ENCODE measurements around the gene AXL. TPM values are rescaled to one million over a fixed set of nuclear protein-coding genes. Genes with fewer than 3 reads are reported as not detected.

The AXL gene
- total and polyA plus RNA-seq, 9 of the 15 experiments (the other 6 are each of a cell fraction or from before 2014, with no cell fraction given): 0.80 to 6.6 (median 1.6) TPM

DNA sequence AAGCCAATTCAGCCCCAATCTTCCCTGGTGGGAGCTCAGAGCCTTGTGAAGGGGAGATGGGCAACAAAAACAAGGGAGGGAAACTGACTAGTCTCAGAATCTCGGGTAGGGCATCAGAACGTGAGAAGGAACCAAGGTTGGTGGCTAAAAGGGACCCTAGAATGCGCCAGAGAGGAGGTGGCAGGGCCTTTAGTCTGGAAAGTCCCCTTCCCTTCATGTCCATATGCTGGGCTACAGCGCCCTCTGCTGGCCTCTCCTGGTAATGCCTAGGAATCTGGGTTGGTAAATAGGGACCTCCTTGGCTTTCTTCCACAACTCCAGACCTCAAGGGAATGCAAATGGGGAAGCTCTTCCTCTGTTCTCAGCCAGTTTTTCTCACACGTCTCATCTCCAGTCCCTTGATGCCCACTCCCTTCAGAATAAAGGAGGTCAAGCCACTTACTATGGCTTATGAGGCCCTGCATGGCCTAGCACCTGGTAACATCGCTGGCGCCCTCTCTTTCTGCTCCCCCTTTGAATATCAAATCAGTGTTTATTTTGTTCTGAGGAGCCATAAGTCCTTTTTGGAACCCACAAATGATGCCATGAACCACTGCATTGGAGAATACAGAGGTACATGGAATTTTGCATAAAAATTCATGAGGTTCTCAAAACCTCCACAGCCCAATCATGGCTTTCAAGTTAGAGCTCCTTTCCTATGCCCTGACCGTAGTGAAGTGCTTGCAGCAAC, 89.6 kb downstream of the AXL start (continued):
- no peak for TF ChIP-seq FOXM1 (IDR thresholded peaks at IDR 0.05; ENCODE audit: low read depth)
- no peak for TF ChIP-seq FOXM1 (CRISPR knock-in tag; IDR thresholded peaks at IDR 0.05; ENCODE audit: low read depth)
- no peak for TF ChIP-seq ZSCAN29 (IDR thresholded peaks at IDR 0.05)
- TF ChIP-seq, protein P1, sequence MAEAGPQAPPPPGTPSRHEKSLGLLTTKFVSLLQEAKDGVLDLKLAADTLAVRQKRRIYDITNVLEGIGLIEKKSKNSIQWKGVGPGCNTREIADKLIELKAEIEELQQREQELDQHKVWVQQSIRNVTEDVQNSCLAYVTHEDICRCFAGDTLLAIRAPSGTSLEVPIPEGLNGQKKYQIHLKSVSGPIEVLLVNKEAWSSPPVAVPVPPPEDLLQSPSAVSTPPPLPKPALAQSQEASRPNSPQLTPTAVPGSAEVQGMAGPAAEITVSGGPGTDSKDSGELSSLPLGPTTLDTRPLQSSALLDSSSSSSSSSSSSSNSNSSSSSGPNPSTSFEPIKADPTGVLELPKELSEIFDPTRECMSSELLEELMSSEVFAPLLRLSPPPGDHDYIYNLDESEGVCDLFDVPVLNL (CRISPR knock-in tag; IDR thresholded peaks at IDR 0.05; ENCODE audit: low read depth): no peak
- TF ChIP-seq L3MBTL2 (IDR thresholded peaks at IDR 0.05): no peak
- TF ChIP-seq, protein P2, sequence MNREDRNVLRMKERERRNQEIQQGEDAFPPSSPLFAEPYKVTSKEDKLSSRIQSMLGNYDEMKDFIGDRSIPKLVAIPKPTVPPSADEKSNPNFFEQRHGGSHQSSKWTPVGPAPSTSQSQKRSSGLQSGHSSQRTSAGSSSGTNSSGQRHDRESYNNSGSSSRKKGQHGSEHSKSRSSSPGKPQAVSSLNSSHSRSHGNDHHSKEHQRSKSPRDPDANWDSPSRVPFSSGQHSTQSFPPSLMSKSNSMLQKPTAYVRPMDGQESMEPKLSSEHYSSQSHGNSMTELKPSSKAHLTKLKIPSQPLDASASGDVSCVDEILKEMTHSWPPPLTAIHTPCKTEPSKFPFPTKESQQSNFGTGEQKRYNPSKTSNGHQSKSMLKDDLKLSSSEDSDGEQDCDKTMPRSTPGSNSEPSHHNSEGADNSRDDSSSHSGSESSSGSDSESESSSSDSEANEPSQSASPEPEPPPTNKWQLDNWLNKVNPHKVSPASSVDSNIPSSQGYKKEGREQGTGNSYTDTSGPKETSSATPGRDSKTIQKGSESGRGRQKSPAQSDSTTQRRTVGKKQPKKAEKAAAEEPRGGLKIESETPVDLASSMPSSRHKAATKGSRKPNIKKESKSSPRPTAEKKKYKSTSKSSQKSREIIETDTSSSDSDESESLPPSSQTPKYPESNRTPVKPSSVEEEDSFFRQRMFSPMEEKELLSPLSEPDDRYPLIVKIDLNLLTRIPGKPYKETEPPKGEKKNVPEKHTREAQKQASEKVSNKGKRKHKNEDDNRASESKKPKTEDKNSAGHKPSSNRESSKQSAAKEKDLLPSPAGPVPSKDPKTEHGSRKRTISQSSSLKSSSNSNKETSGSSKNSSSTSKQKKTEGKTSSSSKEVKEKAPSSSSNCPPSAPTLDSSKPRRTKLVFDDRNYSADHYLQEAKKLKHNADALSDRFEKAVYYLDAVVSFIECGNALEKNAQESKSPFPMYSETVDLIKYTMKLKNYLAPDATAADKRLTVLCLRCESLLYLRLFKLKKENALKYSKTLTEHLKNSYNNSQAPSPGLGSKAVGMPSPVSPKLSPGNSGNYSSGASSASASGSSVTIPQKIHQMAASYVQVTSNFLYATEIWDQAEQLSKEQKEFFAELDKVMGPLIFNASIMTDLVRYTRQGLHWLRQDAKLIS (CRISPR knock-in tag; IDR thresholded peaks at IDR 0.05): no peak
- TF ChIP-seq ZNF384 (IDR thresholded peaks at IDR 0.05; ENCODE audit: low read depth, low read length): no peak
- no peak for TF ChIP-seq MXI1 (IDR thresholded peaks at IDR 0.05; ENCODE audit: low read depth, low read length)
- TF ChIP-seq, protein P3, sequence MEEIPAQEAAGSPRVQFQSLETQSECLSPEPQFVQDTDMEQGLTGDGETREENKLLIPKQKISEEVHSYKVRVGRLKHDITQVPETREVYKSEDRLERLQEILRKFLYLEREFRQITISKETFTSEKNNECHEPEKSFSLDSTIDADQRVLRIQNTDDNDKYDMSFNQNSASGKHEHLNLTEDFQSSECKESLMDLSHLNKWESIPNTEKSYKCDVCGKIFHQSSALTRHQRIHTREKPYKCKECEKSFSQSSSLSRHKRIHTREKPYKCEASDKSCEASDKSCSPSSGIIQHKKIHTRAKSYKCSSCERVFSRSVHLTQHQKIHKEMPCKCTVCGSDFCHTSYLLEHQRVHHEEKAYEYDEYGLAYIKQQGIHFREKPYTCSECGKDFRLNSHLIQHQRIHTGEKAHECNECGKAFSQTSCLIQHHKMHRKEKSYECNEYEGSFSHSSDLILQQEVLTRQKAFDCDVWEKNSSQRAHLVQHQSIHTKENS (CRISPR knock-in tag; IDR thresholded peaks at IDR 0.05): no peak
- TF ChIP-seq MCM7 (IDR thresholded peaks at IDR 0.05): no peak
- no peak for TF ChIP-seq ZNF121 (CRISPR knock-in tag; conservative IDR thresholded peaks at IDR 0.05)
- TF ChIP-seq TCF7L2 (IDR thresholded peaks at IDR 0.05; ENCODE audit: low read depth, low read length): no peak
- no peak for TF ChIP-seq MEF2D (tag; conservative IDR thresholded peaks at IDR 0.05; ENCODE audit: low read depth)
- TF ChIP-seq ZNF133 (CRISPR knock-in tag; IDR thresholded peaks at IDR 0.05): no peak
- TF ChIP-seq PHF8 (IDR thresholded peaks at IDR 0.05; ENCODE audit: borderline replicate concordance, low read length): no peak
- TF ChIP-seq CBX2 (IDR thresholded peaks at IDR 0.05; ENCODE audit: insufficient read depth, low read length, poor library complexity, severe bottlenecking): no peak
- TF ChIP-seq TAF15 (IDR thresholded peaks at IDR 0.05; ENCODE audit: low read depth, low read length): no peak
- TF ChIP-seq, protein P4, sequence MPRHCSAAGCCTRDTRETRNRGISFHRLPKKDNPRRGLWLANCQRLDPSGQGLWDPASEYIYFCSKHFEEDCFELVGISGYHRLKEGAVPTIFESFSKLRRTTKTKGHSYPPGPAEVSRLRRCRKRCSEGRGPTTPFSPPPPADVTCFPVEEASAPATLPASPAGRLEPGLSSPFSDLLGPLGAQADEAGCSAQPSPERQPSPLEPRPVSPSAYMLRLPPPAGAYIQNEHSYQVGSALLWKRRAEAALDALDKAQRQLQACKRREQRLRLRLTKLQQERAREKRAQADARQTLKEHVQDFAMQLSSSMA (CRISPR knock-in tag; IDR thresholded peaks at IDR 0.05): no peak
- no peak for TF ChIP-seq XRCC3 (IDR thresholded peaks at IDR 0.05)
- TF ChIP-seq JUND (IDR thresholded peaks at IDR 0.05; ENCODE audit: borderline replicate concordance, low read depth, low read length): 0 out of 2 replicates have a peak, but pooled peaks have one; percentile 25
- TF ChIP-seq JUND (tag; IDR thresholded peaks at IDR 0.05; ENCODE audit: borderline replicate concordance, low read depth, low read length): no peak
